OCI-LY7 (cell line): ENCODE measurements around the gene U2SURP. TPM values are rescaled to one million over a fixed set of nuclear protein-coding genes. Genes with fewer than 3 reads are reported as not detected.

Source experiments
- BruUV-seq: library from RNA; stranded (reverse); fragments of 400-500 nt; replicated peaks from 2 replicates; lab custom pipeline; 2021; lab: Mats Ljungman, UMichigan
- CTCF ChIA-PET: fragments of 300-600 bp; sonication (Branson Sonifier 250); formaldehyde crosslinking; loops from one replicate; lab custom pipeline; 2022; ENCODE audit warnings: antibody characterized with exemption; ENCODE audit not compliant: unreplicated experiment; lab: Charles Lee
- POLR2A ChIA-PET: fragments of 300-600 bp; sonication (Branson Sonifier 250); formaldehyde crosslinking; loops from one replicate; lab custom pipeline; 2022; ENCODE audit warnings: antibody characterized with exemption; lab: Charles Lee
- DNase-seq: peaks from one replicate; pipeline ENCODE4 v3.0.0-alpha.2; 2015; ENCODE audit warnings: low spot score
- H2AFZ ChIP-seq: fragments of 200-600 bp; sonication (generic), shearing (Covaris generic); 2 replicates; pipeline ENCODE4 v1.6.1; 2014; ENCODE audit warnings: mild to moderate bottlenecking, antibody characterized with exemption, low read length, moderate library complexity
- H3K27ac ChIP-seq: fragments of 200-600 bp; sonication (generic); 2 replicates; pipeline ENCODE4 v1.5.1; 2014; ENCODE audit warnings: mixed run types, low read depth, mild to moderate bottlenecking, moderate library complexity, low read length, inconsistent platforms; ENCODE audit not compliant: poor library complexity, severe bottlenecking
- H3K36me3 ChIP-seq: fragments of 200-600 bp; sonication (generic); 2 replicates; pipeline ENCODE4 v1.6.1; 2014; ENCODE audit warnings: mild to moderate bottlenecking, antibody characterized with exemption, low read length, moderate library complexity, mixed read lengths; ENCODE audit not compliant: insufficient read depth
- H3K4me1 ChIP-seq: fragments of 200-600 bp; sonication (generic); 2 replicates; pipeline ENCODE4 v1.5.1; 2014; ENCODE audit warnings: mild to moderate bottlenecking, low read length; ENCODE audit not compliant: insufficient read depth, poor library complexity, severe bottlenecking
- H3K4me2 ChIP-seq: fragments of 200-600 bp; sonication (generic); 2 replicates; pipeline ENCODE4 v1.6.1; 2014; ENCODE audit warnings: mild to moderate bottlenecking, low read length
- H3K4me3 ChIP-seq: fragments of 200-600 bp; sonication (generic); 2 replicates; pipeline ENCODE4 v1.5.1; 2014; ENCODE audit warnings: mild to moderate bottlenecking, low read depth, low read length; ENCODE audit not compliant: poor library complexity, severe bottlenecking
- H3K79me2 ChIP-seq: fragments of 200-600 bp; sonication (generic); 2 replicates; pipeline ENCODE4 v1.6.1; 2016; ENCODE audit warnings: low read depth, mild to moderate bottlenecking, low read length, moderate library complexity, mixed read lengths; ENCODE audit not compliant: insufficient read depth
- H3K9me2 ChIP-seq: fragments of 200-600 bp; sonication (generic); 2 replicates; pipeline ENCODE4 v1.6.1; 2016; ENCODE audit warnings: mild to moderate bottlenecking, low read length, mixed read lengths; ENCODE audit not compliant: insufficient read depth
- H3K9me3 ChIP-seq: fragments of 200-600 bp; sonication (generic); 2 replicates; pipeline ENCODE4 v1.6.1; 2014; ENCODE audit warnings: mild to moderate bottlenecking, mixed run types, low read length, mixed read lengths
- H4K20me1 ChIP-seq: fragments of 200-600 bp; sonication (generic); 2 replicates; pipeline ENCODE4 v1.6.1; 2014; ENCODE audit warnings: mild to moderate bottlenecking, antibody characterized with exemption, low read length, moderate library complexity, mixed read lengths; ENCODE audit not compliant: insufficient read depth
- EZH2phosphoT487 ChIP-seq: fragments of 200-600 bp; sonication (generic); IDR thresholded peaks from 2 replicates; pipeline ENCODE4 v1.6.1; 2018; ENCODE audit warnings: low read depth, borderline replicate concordance, mild to moderate bottlenecking, mixed run types, antibody characterized with exemption, low read length, moderate library complexity, mixed read lengths
- intact Hi-C: fragments of 100-400 bp; cut with micrococcal nuclease; formaldehyde crosslinking; loops from one replicate; pipeline ENCODE4 v1.10.0; 2022; ENCODE audit not compliant: unreplicated experiment
- total RNA-seq, 2 experiments: library from RNA; depleted of rRNA in 1 of 2; stranded (reverse); fragments of >200 nt in 1 of 2; shearing (Covaris generic) in 1 of 2; gene quantifications; 2 replicates each; pipeline ENCODE4 v1.2.3, GENCODE V29; 2014 to 2022
- TF ChIP-seq, protein P1 (sequence below): fragments of 200-600 bp; sonication (generic); conservative IDR thresholded peaks from 2 replicates; pipeline ENCODE4 v1.5.1; 2014; ENCODE audit warnings: mild to moderate bottlenecking, antibody characterized with exemption, low read length, moderate library complexity, mixed read lengths

Gene U2SURP
- total RNA-seq, 2 experiments from 2014 or later = 108 to 185 TPM

GRCh38 chr3:143095813-143096212, 94.4 kb downstream of the U2SURP start:
- Histone ChIP-seq H3K4me2 (no peak overlapping the region), H3K79me2 (no peaks in the 10 kb centered on the region), H3K9me3 (no peaks in the 10 kb centered on the region), H3K36me3 (no peaks in the 10 kb centered on the region), H3K9me2 (no peaks in the 10 kb centered on the region), H4K20me1 (no peaks in the 10 kb centered on the region), H3K4me1 (no peaks in the 10 kb centered on the region), H3K27ac (no peak overlapping the region), H3K4me3 (no peak overlapping the region), H2AFZ (no peak overlapping the region)
- POLR2A ChIA-PET = interaction anchor here (0.6 to 1.0 kb wide), 4 partner anchors 11 to 293 kb away, joined by 3 to 4 read pairs (median 3); no protein-coding TSS in a partner anchor
- TF ChIP-seq EZH2phosphoT487 = no peak
- TF ChIP-seq, protein P1, sequence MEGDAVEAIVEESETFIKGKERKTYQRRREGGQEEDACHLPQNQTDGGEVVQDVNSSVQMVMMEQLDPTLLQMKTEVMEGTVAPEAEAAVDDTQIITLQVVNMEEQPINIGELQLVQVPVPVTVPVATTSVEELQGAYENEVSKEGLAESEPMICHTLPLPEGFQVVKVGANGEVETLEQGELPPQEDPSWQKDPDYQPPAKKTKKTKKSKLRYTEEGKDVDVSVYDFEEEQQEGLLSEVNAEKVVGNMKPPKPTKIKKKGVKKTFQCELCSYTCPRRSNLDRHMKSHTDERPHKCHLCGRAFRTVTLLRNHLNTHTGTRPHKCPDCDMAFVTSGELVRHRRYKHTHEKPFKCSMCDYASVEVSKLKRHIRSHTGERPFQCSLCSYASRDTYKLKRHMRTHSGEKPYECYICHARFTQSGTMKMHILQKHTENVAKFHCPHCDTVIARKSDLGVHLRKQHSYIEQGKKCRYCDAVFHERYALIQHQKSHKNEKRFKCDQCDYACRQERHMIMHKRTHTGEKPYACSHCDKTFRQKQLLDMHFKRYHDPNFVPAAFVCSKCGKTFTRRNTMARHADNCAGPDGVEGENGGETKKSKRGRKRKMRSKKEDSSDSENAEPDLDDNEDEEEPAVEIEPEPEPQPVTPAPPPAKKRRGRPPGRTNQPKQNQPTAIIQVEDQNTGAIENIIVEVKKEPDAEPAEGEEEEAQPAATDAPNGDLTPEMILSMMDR = no peak
- no peak for DNase-seq
- CTCF ChIA-PET = no interaction called here
- BruUV-seq = no TSS peak
- intact Hi-C loops = no loop called here

DNA sequence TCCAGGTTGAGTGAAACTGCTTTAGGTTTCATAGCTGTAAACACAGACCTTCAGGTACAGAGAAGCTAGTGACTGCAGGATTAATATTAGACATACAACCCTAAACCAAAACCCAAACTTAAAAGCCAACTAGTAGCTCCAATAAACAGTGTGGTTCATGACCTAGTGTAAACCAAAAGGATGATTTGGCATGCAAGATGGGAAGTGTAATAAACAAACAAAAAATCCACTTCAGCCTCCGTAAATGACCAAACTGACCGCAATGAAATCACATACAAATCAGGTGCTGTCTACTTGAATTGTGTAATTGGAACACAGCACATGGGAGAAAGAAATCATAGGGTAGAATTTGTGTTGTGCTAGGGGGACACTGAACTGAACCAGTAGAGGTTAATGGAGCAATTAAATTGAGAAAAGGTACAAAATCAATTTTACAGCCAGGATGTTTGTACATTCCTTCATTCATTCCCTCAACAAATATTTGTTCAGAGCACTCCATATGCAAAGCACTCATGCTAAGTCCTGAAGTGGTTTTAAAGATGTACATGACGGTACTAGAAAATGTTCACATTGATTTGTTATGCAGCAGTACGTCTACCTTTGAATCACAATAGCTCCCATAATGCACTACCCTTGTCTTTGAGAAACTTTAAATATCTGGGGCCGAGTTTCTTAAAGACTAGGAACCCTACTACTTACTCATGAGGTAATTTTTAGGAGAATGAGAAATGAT, 96.8 kb downstream of the U2SURP start:
- ChIA-PET POLR2A (no interaction called here), CTCF (no interaction called here)
- Histone ChIP-seq H3K27ac (no peak overlapping the region), H3K9me3 (no peaks in the 10 kb centered on the region), H3K9me2 (no peaks in the 10 kb centered on the region), H3K36me3 (no peaks in the 10 kb centered on the region), H3K4me3 (no peak overlapping the region), H3K4me2 (no peak overlapping the region), H2AFZ (no peak overlapping the region), H4K20me1 (no peaks in the 10 kb centered on the region), H3K4me1 (no peaks in the 10 kb centered on the region), H3K79me2 (no peaks in the 10 kb centered on the region)
- intact Hi-C loops = no loop called here
- no peak for DNase-seq
- no TSS peak for BruUV-seq
- no peak for TF ChIP-seq EZH2phosphoT487
- TF ChIP-seq, protein P1 = no peak

- H3K4me1 ChIP-seq = no peaks in the 10 kb centered on the region
- H3K9me2 ChIP-seq = no peaks in the 10 kb centered on the region
- no peak for DNase-seq
- CTCF ChIA-PET = no interaction called here
- 0 out of 2 replicates have a peak, but pooled peaks cover 1% of the 10 kb centered on the region for H3K9me3 ChIP-seq
- TF ChIP-seq, protein P1 = no peak
- no peak for TF ChIP-seq EZH2phosphoT487
- no peaks in the 10 kb centered on the region for H3K36me3 ChIP-seq
- H4K20me1 ChIP-seq = no peaks in the 10 kb centered on the region
- H3K4me2 ChIP-seq = no peak overlapping the region
- H3K79me2 ChIP-seq = no peaks in the 10 kb centered on the region
- no peak overlapping the region for H3K4me3 ChIP-seq
- BruUV-seq = no TSS peak
- no peak overlapping the region for H2AFZ ChIP-seq
- intact Hi-C loops = no loop called here
- POLR2A ChIA-PET = interaction anchor here (0.5 kb wide), 1 partner anchor 79 kb away, joined by 3 read pairs; no protein-coding TSS in a partner anchor
- no peak overlapping the region for H3K27ac ChIP-seq
Observed at GRCh38 chr3:143099210-143099609, 97.8 kb downstream of the U2SURP start.
